Activated T-cell treated with anti-CD3 and anti-CD28 coated beads, Interleukin-2, amount 50 U/mL, for 72 hours (primary cell): ENCODE measurements around the gene SPRYD3. TPM values are rescaled to one million over a fixed set of nuclear protein-coding genes. Genes with fewer than 3 reads are reported as not detected.

Experiments used
- ATAC-seq, 2 donors: fragments of 150-1000 bp; cut with Tn5 transposase; replicated peaks in 1 of 2; 2 replicates each; pipeline ENCODE4 v1.10.0; 2021; ENCODE audit warnings: moderate library complexity in 2 of 2, mild to moderate bottlenecking in 1 of 2
- DNase-seq, 2 donors: peaks; one replicate each; pipeline ENCODE4 v3.0.0; 2021 to 2022; ENCODE audit warnings: mixed read lengths in 1 of 2
- H3K27ac Mint-ChIP-seq: one replicate; pipeline ENCODE4 v1.8.0; 2022; ENCODE audit warnings: mild to moderate bottlenecking, moderate library complexity, mixed read lengths
- H3K27me3 Mint-ChIP-seq: one replicate; pipeline ENCODE4 v1.8.0; 2022; ENCODE audit warnings: low read depth, mixed read lengths
- H3K36me3 Mint-ChIP-seq, 2 donors: one replicate each; pipeline ENCODE4 v1.8.0; 2022; ENCODE audit warnings: mixed read lengths in 2 of 2, mild to moderate bottlenecking in 1 of 2; ENCODE audit not compliant: insufficient read depth in 2 of 2
- H3K4me1 Mint-ChIP-seq: one replicate; pipeline ENCODE4 v1.8.0; 2022; ENCODE audit warnings: low read depth, mixed read lengths
- H3K4me3 Mint-ChIP-seq, 2 donors: one replicate each; pipeline ENCODE4 v1.8.0; 2022; ENCODE audit warnings: mild to moderate bottlenecking in 2 of 2, mixed read lengths in 2 of 2, moderate library complexity in 2 of 2
- H3K9me3 Mint-ChIP-seq, 2 donors: one replicate each; pipeline ENCODE4 v1.8.0; 2022; ENCODE audit warnings: mixed read lengths in 2 of 2
- total RNA-seq, 2 donors: library from RNA; stranded (reverse); gene quantifications; one replicate each; pipeline ENCODE4 v1.2.3, GENCODE V29; 2022

SPRYD3 gene, protein sequence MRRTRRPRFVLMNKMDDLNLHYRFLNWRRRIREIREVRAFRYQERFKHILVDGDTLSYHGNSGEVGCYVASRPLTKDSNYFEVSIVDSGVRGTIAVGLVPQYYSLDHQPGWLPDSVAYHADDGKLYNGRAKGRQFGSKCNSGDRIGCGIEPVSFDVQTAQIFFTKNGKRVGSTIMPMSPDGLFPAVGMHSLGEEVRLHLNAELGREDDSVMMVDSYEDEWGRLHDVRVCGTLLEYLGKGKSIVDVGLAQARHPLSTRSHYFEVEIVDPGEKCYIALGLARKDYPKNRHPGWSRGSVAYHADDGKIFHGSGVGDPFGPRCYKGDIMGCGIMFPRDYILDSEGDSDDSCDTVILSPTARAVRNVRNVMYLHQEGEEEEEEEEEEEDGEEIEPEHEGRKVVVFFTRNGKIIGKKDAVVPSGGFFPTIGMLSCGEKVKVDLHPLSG
- total RNA-seq = 10 to 100 TPM; 30.0 to 31.5 TPM

DNA sequence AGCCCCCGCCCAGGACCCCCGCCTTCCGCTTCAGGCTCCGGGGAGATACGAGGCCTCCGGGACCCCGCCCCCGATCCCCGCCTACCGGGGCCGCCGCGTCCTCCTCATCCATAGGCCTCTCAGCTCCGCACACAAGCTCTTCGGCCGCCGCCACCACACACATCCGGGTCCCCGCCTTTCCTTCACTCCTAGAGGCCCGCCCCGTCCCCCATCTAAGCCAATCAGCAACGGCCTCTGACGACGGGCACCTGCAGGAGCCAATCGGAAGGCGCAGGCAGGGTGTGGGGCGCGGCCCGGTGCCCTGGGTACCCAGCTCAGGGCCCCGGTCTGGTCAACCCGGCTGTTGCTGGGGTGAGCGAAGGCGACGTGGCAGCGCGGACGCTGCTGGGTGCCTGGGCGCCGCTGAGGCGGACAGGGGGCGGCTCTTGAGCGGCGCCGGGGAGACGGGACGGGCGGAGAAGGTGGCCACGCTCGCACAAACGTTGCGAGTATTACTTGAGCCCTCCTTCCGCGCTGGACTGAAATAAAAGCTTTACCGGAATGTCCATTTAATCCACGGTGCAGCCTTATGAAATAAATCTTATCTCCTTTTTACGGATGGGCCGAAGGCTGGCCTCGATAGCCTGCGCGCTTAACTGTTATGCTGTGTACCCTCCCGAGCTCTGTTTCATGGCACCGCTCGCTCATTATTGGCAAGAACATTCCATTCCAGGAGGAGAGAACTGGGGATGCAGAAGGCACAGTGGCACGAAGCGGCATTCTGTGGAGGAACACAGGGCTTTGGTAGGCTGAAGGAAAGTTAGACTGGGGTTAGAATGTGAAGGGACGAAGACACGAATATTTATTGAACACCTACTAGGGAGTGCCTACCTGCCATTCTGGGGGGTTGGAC, at the start of gene SPRYD3:
SPRYD3 (minus strand) TSS at position 165 of the 892 bp plus-strand sequence; CDS start at position 108, 57 bp downstream.
- Mint-ChIP-seq H3K4me3 (peak within 1 kb of the TSS; percentile 74 to 92), H3K27me3 (no peaks in the 10 kb centered on the region), H3K4me1 (peaks cover 43% of the 10 kb centered on the region), H3K27ac (peak within 1 kb of the TSS; percentile 75), H3K9me3 (no peaks in the 10 kb centered on the region), H3K36me3 (peaks cover 1 to 2% of the 10 kb centered on the region in 2 donors)
- DNase-seq (peak; percentile 98 to 99), ATAC-seq (peak; percentile 98)

DNA sequence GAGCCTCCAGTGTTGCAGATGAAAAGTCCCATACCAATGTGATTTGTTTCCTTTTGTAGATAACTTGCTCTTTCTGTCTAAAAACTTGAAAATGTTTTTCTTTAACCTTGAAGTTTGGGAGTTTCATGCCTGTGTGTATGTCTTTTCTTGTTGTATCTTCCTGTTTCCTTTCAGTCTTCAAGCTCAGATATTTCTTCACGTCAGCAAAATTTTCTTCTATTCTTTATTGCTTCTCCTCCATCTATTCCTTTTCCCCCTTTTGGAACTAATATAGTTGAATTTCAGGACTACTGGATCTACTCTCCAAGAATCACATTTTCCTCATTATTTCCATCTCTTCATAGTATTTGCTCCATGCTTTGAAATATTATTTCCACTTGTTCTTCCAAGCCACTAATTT, 48.0 kb upstream of the SPRYD3 start:
- H3K36me3 Mint-ChIP-seq = no peaks in the 10 kb centered on the region
- no peaks in the 10 kb centered on the region for H3K27me3 Mint-ChIP-seq
- no peaks in the 10 kb centered on the region for H3K9me3 Mint-ChIP-seq
- DNase-seq (no peak), ATAC-seq (no peak)
- H3K27ac Mint-ChIP-seq = no peak overlapping the region
- H3K4me1 Mint-ChIP-seq = peaks cover 7% of the 10 kb centered on the region
- H3K4me3 Mint-ChIP-seq = no peak overlapping the region

DNA sequence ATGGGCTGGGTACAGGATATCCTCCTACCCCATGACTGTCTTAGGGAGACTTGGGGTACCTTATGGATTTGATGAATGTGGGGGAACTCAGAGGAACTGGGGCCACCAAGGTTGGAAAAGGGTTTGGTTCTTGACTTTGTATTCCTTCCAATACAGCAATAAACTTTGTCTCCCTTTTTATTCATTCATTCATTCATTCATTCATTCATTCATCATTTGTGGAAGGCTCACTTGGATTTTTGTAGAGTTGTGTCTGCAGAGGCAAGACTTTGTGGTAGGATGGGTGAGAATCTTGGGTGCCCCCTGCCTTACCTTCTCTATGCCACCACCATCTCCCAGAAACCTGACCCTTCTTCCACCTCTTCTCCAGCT, 45.1 kb upstream of the SPRYD3 start:
- peaks cover 7% of the 10 kb centered on the region for H3K4me1 Mint-ChIP-seq
- no peaks in the 10 kb centered on the region for H3K36me3 Mint-ChIP-seq
- H3K9me3 Mint-ChIP-seq = no peaks in the 10 kb centered on the region
- ATAC-seq = no peak
- no peak for DNase-seq
- H3K27ac Mint-ChIP-seq = no peak overlapping the region
- no peak overlapping the region for H3K4me3 Mint-ChIP-seq
- H3K27me3 Mint-ChIP-seq = no peaks in the 10 kb centered on the region

DNA sequence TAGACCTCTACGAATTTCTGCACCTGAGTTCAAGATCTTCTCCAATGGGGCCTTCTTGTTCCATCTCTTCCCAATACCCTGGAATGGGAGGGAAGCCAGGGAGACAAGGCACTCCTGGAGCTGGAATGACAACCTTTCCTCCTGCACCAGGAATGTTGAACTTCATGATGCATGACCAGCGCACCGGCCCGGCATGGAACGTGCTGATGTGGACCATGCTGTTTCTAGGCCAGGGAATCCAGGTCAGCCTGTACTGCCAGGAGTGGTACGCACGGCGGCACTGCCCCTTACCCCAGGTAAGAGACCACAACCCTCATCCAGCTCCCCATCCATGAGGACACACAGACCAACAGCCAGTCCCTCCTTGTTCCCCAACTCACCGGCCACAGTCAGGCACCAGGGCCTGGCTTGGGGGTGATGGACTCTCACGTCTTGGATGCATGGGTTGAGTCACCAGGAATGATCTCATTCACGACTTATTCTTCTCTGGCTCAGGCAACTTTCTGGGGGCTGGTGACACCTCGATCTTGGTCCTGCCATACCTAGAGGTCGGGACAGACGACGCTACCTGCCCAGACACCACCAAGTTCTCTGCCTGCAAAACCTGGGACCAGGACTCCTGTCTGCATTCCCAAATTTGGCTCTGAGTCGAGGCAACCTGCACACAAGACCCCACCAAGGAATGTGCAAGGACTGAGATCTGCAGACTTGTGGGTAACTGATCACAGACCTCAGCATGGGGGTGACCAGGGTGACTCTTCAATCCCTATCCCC, 44.6 kb upstream of the SPRYD3 start:
- no peak for ATAC-seq
- H3K4me1 Mint-ChIP-seq = peaks cover 7% of the 10 kb centered on the region
- no peak for DNase-seq
- H3K27me3 Mint-ChIP-seq = no peaks in the 10 kb centered on the region
- no peaks in the 10 kb centered on the region for H3K9me3 Mint-ChIP-seq
- no peaks in the 10 kb centered on the region for H3K36me3 Mint-ChIP-seq
- no peak overlapping the region for H3K4me3 Mint-ChIP-seq
- no peak overlapping the region for H3K27ac Mint-ChIP-seq

DNA sequence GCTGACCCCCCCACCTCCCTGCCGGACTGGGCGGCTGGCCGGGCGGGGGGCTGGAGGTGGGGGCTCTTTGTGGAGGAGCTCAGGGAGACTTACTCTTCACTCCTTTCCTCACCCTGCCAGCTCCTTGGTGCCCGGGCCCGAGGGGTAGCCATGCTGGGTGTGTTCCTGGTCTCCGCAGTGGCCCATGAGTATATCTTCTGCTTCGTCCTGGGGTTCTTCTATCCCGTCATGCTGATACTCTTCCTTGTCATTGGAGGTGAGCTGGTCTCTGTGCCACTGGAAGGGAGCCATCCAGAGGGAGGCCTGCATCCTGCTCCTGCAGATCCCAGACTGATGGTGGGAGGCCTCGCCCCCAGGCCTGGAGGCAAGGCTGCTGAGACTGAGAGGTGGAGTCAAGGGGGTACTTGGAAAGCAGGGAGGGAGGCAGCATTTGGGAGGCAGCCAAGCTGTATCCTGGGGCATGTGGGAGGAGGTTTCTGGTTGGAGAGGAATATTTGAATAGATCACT, 43.8 kb upstream of the SPRYD3 start:
- H3K36me3 Mint-ChIP-seq = no peaks in the 10 kb centered on the region
- no peak for ATAC-seq
- no peak for DNase-seq
- no peak overlapping the region for H3K4me3 Mint-ChIP-seq
- no peaks in the 10 kb centered on the region for H3K27me3 Mint-ChIP-seq
- no peaks in the 10 kb centered on the region for H3K9me3 Mint-ChIP-seq
- no peak overlapping the region for H3K27ac Mint-ChIP-seq
- H3K4me1 Mint-ChIP-seq = peaks cover 7% of the 10 kb centered on the region

DNA sequence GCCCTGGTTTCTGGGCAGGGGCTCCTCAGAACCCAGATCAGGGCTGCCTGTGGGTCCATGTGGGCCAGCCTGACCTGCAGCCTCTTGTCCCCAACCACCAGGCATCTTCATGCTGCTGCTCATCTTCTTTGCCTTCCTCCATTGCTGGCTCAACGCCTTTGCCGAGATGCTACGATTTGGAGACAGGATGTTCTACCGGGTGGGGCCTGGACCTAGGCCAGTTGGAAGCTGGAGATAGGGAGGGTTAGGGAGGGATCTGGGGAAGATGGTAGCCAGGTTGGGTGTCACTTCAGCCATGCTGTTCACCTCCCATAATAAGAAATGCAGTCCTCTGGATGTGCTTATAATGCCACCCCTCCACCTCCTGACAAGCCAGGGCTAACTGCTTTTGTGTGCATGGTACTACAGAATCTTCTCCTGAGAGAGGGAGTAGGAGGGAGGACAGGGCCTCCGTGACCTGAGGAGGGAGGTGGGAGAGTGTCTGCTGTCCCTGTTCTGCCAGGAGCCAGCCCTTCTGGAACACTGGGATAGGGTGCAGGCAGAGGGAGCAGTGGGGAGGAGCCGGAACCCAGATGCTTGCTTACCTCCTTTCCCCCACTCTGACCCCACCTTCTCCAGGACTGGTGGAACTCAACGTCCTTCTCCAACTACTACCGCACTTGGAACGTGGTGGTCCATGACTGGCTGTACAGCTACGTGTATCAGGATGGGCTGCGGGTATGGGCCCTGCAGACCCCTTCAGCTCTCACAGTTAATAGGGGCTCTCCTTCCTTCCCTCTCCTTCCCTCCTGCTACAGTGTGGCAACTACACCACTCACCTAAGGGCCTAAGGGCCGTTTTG, 41.7 kb upstream of the SPRYD3 start:
- no peaks in the 10 kb centered on the region for H3K36me3 Mint-ChIP-seq
- no peak overlapping the region for H3K27ac Mint-ChIP-seq
- H3K4me3 Mint-ChIP-seq = no peak overlapping the region
- no peak for ATAC-seq
- no peaks in the 10 kb centered on the region for H3K4me1 Mint-ChIP-seq
- DNase-seq = no peak
- H3K27me3 Mint-ChIP-seq = no peaks in the 10 kb centered on the region
- no peaks in the 10 kb centered on the region for H3K9me3 Mint-ChIP-seq

DNA sequence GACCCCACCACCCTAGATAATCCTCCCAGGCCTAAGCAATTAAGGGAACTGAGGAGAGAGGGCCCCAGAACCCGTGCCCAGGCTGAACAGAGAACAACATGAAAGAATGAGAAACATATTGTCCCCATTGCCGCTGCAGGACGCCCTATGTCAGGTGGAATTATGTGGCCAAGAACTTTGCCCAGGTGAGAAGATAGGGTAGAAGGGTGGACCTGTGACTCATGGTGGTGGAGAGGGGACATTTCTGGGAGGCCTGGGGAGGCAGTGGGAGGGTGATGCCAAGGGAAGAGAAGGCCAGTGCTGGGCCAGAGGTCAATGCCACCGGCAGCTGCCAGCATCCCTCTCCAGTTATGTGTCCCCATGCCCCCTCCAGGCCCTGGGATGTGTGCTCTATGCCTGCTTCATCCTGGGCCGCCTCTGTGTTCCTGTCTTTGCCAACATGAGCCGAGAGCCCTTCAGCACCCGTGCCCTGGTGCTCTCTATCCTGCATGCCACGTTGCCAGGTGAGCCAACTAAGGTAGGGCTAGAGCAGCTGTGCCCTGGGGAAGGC, 39.6 kb upstream of the SPRYD3 start:
- DNase-seq (no peak), ATAC-seq (no peak)
- H3K27ac Mint-ChIP-seq = no peak overlapping the region
- no peaks in the 10 kb centered on the region for H3K9me3 Mint-ChIP-seq
- no peaks in the 10 kb centered on the region for H3K36me3 Mint-ChIP-seq
- no peaks in the 10 kb centered on the region for H3K27me3 Mint-ChIP-seq
- H3K4me1 Mint-ChIP-seq = no peaks in the 10 kb centered on the region
- no peak overlapping the region for H3K4me3 Mint-ChIP-seq

DNA sequence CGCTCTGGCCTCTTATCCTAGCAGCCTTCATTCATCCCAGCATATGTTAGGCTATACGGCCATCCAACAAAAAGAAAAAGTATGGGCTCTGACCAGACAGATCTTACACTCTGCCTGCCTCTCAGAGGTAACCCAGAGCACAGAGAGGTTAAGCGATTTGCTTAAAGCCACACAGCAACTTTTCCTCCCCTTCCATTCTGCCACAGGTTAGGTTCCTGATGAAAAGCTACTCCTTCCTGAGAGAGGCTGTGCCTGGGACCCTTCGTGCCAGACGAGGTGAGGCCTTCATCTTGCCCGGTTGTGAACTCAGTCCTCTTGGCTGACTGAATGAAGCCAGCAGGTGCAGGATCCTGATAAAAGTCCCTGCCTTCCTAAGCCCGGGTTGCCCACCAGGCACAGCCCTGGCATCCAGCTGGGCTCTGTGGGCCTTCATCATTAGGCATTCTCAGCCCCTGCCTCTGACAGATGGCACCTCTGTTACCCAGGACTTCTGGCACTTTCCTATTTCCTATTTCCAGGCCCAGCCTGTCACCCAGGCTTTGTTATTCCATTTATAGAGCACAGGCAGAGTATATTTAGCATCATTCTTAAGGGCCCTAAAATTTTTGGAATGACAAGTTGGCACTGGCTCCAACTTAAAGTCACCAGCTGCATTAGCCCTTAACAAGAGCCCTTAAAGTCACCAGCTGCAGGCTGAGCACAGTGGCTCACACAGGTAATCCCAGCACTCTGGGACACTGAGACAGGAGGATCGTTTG, 36.9 kb upstream of the SPRYD3 start:
- H3K4me1 Mint-ChIP-seq = no peaks in the 10 kb centered on the region
- H3K9me3 Mint-ChIP-seq = no peaks in the 10 kb centered on the region
- H3K27ac Mint-ChIP-seq = no peak overlapping the region
- H3K27me3 Mint-ChIP-seq = no peaks in the 10 kb centered on the region
- DNase-seq (no peak), ATAC-seq (no peak)
- no peaks in the 10 kb centered on the region for H3K36me3 Mint-ChIP-seq
- H3K4me3 Mint-ChIP-seq = no peak overlapping the region

DNA sequence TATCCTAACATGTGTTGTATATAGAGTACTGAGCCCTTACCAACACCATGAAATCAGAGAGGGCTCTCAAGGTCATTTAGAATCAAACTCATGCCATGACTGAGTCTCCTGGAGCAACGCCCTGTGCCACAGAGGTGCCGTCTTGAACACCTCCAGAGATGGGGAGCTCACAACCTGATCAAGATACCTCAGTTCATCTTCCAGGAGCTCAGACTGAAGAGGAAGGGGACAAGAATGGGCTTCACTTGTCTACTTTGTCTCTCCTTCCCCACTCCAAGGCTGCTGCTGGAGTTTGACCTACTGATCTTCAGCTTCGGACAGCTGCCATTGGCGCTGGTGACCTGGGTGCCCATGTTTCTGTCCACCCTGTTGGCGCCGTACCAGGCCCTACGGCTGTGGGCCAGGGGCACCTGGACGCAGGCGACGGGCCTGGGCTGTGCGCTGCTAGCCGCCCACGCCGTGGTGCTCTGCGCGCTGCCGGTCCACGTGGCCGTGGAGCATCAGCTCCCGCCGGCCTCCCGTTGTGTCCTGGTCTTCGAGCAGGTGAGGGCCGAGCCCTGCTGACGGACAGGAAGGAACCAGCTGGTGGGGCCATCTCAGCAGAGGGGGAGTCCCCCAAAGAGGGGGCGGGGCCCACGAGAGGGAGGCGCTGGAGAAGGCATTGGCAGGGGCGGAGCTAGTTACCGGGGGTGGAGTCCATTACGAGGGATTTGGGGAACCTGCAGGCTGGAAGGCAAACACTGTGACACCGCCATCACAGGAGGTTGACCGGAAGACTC, 36.1 kb upstream of the SPRYD3 start:
- H3K27ac Mint-ChIP-seq = no peak overlapping the region
- ATAC-seq (no peak), DNase-seq (no peak)
- H3K4me1 Mint-ChIP-seq = no peaks in the 10 kb centered on the region
- H3K36me3 Mint-ChIP-seq = no peaks in the 10 kb centered on the region
- H3K9me3 Mint-ChIP-seq = no peaks in the 10 kb centered on the region
- H3K27me3 Mint-ChIP-seq = no peaks in the 10 kb centered on the region
- H3K4me3 Mint-ChIP-seq = no peak overlapping the region

DNA sequence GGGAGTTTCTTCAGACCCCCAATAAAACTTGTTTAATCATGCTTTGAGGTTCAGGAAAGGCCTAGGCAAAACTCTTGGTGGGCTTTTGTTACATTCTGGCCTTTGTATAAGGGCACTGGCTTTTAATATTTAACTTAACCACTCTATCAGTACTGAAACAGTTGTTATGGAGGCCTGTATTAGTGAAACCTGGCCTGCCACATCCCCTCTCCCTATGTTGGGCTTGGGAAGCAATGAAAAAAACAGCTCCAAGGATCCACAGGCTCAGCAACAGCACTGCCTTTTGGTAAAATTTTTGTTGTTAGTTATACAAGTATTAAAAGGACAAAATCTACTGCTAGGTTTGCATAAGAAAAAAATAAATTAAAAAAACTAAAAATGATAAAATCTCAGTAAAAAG, 34.8 kb upstream of the SPRYD3 start:
- Mint-ChIP-seq H3K27ac (no peak overlapping the region), H3K4me1 (no peaks in the 10 kb centered on the region), H3K4me3 (no peak overlapping the region), H3K9me3 (no peaks in the 10 kb centered on the region), H3K27me3 (no peaks in the 10 kb centered on the region), H3K36me3 (no peaks in the 10 kb centered on the region)
- DNase-seq (no peak), ATAC-seq (no peak)

DNA sequence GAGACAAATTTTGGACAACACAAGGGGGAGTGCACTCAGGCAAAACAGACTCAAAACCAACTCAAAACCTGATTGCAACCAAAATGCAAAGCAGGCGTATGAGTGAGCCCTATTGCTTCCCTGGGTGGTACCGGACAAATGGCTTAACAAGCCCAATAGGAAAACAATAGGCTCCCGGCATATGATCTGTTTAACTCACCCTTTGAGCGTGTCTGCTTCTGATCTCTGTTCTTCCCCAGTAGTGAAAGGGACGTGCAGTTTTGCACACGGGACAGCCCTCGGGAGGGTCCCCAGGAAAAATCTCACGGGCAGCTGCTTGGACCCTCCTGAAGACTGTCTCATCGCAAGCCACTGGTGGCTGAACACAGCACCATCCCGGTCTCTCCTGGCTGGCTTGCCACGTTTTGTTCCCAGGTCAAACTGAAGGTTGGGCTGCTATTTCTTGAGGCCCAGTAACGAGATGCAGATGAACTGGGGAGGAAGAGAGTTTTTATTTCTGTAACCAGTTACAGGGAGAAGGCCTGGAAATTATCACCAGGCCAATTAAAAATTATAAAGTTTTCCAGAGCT, 34.0 kb upstream of the SPRYD3 start:
- DNase-seq (no peak), ATAC-seq (no peak)
- no peak overlapping the region for H3K27ac Mint-ChIP-seq
- H3K36me3 Mint-ChIP-seq = no peaks in the 10 kb centered on the region
- H3K4me1 Mint-ChIP-seq = no peaks in the 10 kb centered on the region
- H3K4me3 Mint-ChIP-seq = no peak overlapping the region
- H3K27me3 Mint-ChIP-seq = no peaks in the 10 kb centered on the region
- no peaks in the 10 kb centered on the region for H3K9me3 Mint-ChIP-seq
